Uterus (tissue), 4 donors: ENCODE measurements around the gene ZSWIM6. TPM values are rescaled to one million over a fixed set of nuclear protein-coding genes. Genes with fewer than 3 reads are reported as not detected.

Experiments
- DNase-seq, 2 donors: peaks; one replicate each; pipeline ENCODE4 v3.0.0-alpha.2; 2019 to 2020
- H3K27ac ChIP-seq, 2 donors: fragments of 200-600 bp; sonication (generic); 1 replicate in 1 of 2; 2 replicates in 1 of 2; pipeline ENCODE4 v1.5.1; 2016 to 2018
- H3K27me3 ChIP-seq, 2 donors: fragments of 200-600 bp; sonication (generic); one replicate each; pipeline ENCODE4 v1.5.1; 2018 to 2019; ENCODE audit warnings: control low read depth in 1 of 2
- H3K36me3 ChIP-seq, 2 donors: fragments of 200-600 bp; sonication (generic); one replicate each; pipeline ENCODE4 v1.5.1; 2019; ENCODE audit warnings: control low read depth in 1 of 2
- H3K4me1 ChIP-seq, 2 donors: fragments of 200-600 bp; sonication (generic); one replicate each; pipeline ENCODE4 v1.5.1; 2018 to 2019; ENCODE audit warnings: control low read depth in 1 of 2
- H3K4me3 ChIP-seq, 2 donors: fragments of 200-600 bp; sonication (generic); 1 replicate in 1 of 2; 2 replicates in 1 of 2; pipeline ENCODE4 v1.5.1; 2018 to 2019; ENCODE audit warnings: mild to moderate bottlenecking in 1 of 2
- H3K9me3 ChIP-seq, 2 donors: fragments of 200-600 bp; sonication (generic); one replicate each; pipeline ENCODE4 v1.5.1; 2019; ENCODE audit warnings: control low read depth in 1 of 2
- CTCF ChIP-seq, 4 experiments: fragments of 200-600 bp in 2 of 4; fragments of 450-650 bp in 2 of 4; sonication (generic) in 2 of 4; IDR thresholded peaks; one replicate each; pipeline ENCODE4 v1.5.1; 2016 to 2019; ENCODE audit warnings: antibody characterized with exemption in 4 of 4, mild to moderate bottlenecking in 2 of 4, moderate library complexity in 1 of 4
- POLR2A ChIP-seq, 2 donors: fragments of 450-650 bp; IDR thresholded peaks; one replicate each; pipeline ENCODE4 v1.6.1; 2016; ENCODE audit warnings: antibody characterized with exemption in 2 of 2, mild to moderate bottlenecking in 1 of 2, moderate library complexity in 1 of 2
- intact Hi-C: fragments of 100-400 bp; cut with DNase I; formaldehyde crosslinking; loops from one replicate; pipeline ENCODE4 v1.15.1; 2023; ENCODE audit warnings: low total_unique reads
- total RNA-seq, 4 donors: library from RNA; depleted of rRNA in 3 of 4; stranded (reverse); fragments of >200 nt in 3 of 4; gene quantifications; one replicate each; pipeline versions ENCODE4 v1.1.0 to v1.2.4, GENCODE V29; 2014 to 2023
- donor health status: DM: yes; HTN: yes; CAD: no.

The ZSWIM6 gene
- total RNA-seq, 4 donors from 2014 or later = 4.1 to 14.8 (median 11.1) TPM

- no peak for DNase-seq
These were observed 12.5 kb upstream of the ZSWIM6 start for GRCh38 chr5:61319388-61320146.

GRCh38 chr5:61320860-61321259 lies 11.2 kb upstream of the ZSWIM6 start:
- H3K4me3 ChIP-seq = no peak overlapping the region
- H3K27ac ChIP-seq = no peak overlapping the region
- H3K27me3 ChIP-seq = no peaks in the 10 kb centered on the region
- TF ChIP-seq POLR2A (IDR thresholded peaks at IDR 0.05) (no peak), CTCF (IDR thresholded peaks at IDR 0.05) (no peak)
- DNase-seq = no peak
- H3K36me3 ChIP-seq = no peaks in the 10 kb centered on the region
- intact Hi-C loops = loop anchor here (10.0 kb wide), 1 partner anchor 376 kb away; the partner anchor contains the start of genes ERCC8 and NDUFAF2
- H3K4me1 ChIP-seq = no peaks in the 10 kb centered on the region
- no peaks in the 10 kb centered on the region for H3K9me3 ChIP-seq

More at GRCh38 chr5:61319388-61320146, 12.5 kb upstream of the ZSWIM6 start:
- Histone ChIP-seq H3K9me3 (no peaks in the 10 kb centered on the region), H3K27me3 (no peaks in the 10 kb centered on the region), H3K36me3 (no peaks in the 10 kb centered on the region), H3K4me3 (no peak overlapping the region), H3K27ac (peak overlapping the region in 1 of 2 donors; percentile 16), H3K4me1 (no peaks in the 10 kb centered on the region)
- TF ChIP-seq POLR2A (IDR thresholded peaks at IDR 0.05) = no peak
- TF ChIP-seq CTCF (IDR thresholded peaks at IDR 0.05) = no peak
- intact Hi-C loops = loop anchor here (10.0 kb wide), 1 partner anchor 375 kb away; the partner anchor contains the start of genes ERCC8 and NDUFAF2

- no peak for TF ChIP-seq POLR2A (IDR thresholded peaks at IDR 0.05)
- intact Hi-C loops = loop anchor here (10.0 kb wide), 1 partner anchor 377 kb away; the partner anchor contains the start of genes ERCC8 and NDUFAF2
- H3K9me3 ChIP-seq = no peaks in the 10 kb centered on the region
These were observed 10.4 kb upstream of the ZSWIM6 start for GRCh38 chr5:61321669-61322068.

GRCh38 chr5:61322738-61323725 lies 9.0 kb upstream of the ZSWIM6 start:
- DNase-seq = no peak
- TF ChIP-seq CTCF (IDR thresholded peaks at IDR 0.05) = no peak
- TF ChIP-seq POLR2A (IDR thresholded peaks at IDR 0.05) = no peak
- H3K36me3 ChIP-seq = no peaks in the 10 kb centered on the region
- no peaks in the 10 kb centered on the region for H3K4me1 ChIP-seq
- H3K27ac ChIP-seq = no peak overlapping the region
- intact Hi-C loops = loop anchor here (10.0 kb wide), 1 partner anchor 378 kb away; the partner anchor contains the start of genes ERCC8 and NDUFAF2
- no peaks in the 10 kb centered on the region for H3K27me3 ChIP-seq
- H3K9me3 ChIP-seq = no peaks in the 10 kb centered on the region
- H3K4me3 ChIP-seq = no peak overlapping the region

More at GRCh38 chr5:61321669-61322068, 10.4 kb upstream of the ZSWIM6 start:
- Histone ChIP-seq H3K36me3 (no peaks in the 10 kb centered on the region), H3K27ac (no peak overlapping the region), H3K4me1 (no peaks in the 10 kb centered on the region), H3K27me3 (no peaks in the 10 kb centered on the region), H3K4me3 (no peak overlapping the region)
- DNase-seq = no peak
